Stimulated activated naive CD4-positive, alpha-beta T cell (primary cell): ENCODE measurements around the gene SLF1.

Experiments used
- DNase-seq, 6 experiments: peaks; one replicate each; lab custom pipeline; 2025; lab: John Stamatoyannopoulos, UW

SLF1 gene

GRCh38 chr5:94711785-94712184, 93.3 kb downstream of the SLF1 start:
- no peak for DNase-seq

- DNase-seq = no peak
Measured at GRCh38 chr5:94715768-94716167, 97.3 kb downstream of the SLF1 start.

- DNase-seq = no peak
Measured at GRCh38 chr5:94725142-94725541, 106.7 kb downstream of the SLF1 start.

- no peak for DNase-seq
Measured at GRCh38 chr5:94731471-94731870, 113.0 kb downstream of the SLF1 start.

- DNase-seq = no peak
Measured at GRCh38 chr5:94736498-94736897, 118.0 kb downstream of the SLF1 start.

GRCh38 chr5:94740286-94740685, 121.8 kb downstream of the SLF1 start:
- DNase-seq = no peak

GRCh38 chr5:94742852-94743251, 124.4 kb downstream of the SLF1 start:
- DNase-seq = no peak

- peak in 1 of 6 experiments; percentile 6 for DNase-seq
Measured at GRCh38 chr5:94744906-94745305, 126.4 kb downstream of the SLF1 start.

- DNase-seq = no peak
Measured at GRCh38 chr5:94745786-94746730, 127.6 kb downstream of the SLF1 start.

- no peak for DNase-seq
Measured at GRCh38 chr5:94746731-94747124, 128.3 kb downstream of the SLF1 start.
